Panc1 (cell line): ENCODE data around the gene ELMO1.

Experiments
- CTCF ChIP-seq: fragments of 450-650 bp; IDR thresholded peaks from 2 replicates; pipeline ENCODE4 v1.5.1; 2017; ENCODE audit warnings: mild to moderate bottlenecking
- POLR2AphosphoS5 ChIP-seq: IDR thresholded peaks from 2 replicates; pipeline ENCODE4 v1.6.1; 2012; ENCODE audit warnings: mild to moderate bottlenecking, low read depth, low read length, moderate library complexity
- REST ChIP-seq, 2 experiments: IDR thresholded peaks; 2 replicates each; pipeline ENCODE4 v1.6.1; 2011 to 2012; ENCODE audit warnings: low read depth in 2 of 2, control low read depth in 1 of 2, low read length in 1 of 2, mild to moderate bottlenecking in 1 of 2, moderate library complexity in 1 of 2; ENCODE audit not compliant: insufficient read depth in 1 of 2
- SIN3A ChIP-seq: IDR thresholded peaks from 2 replicates; pipeline ENCODE4 v1.6.1; 2012; ENCODE audit warnings: low read depth, mild to moderate bottlenecking, low read length, moderate library complexity, borderline replicate concordance; ENCODE audit not compliant: insufficient read depth

GRCh38 chr7:37011151-37011890 is 437.3 kb downstream of the ELMO1 start:
- no peak for TF ChIP-seq CTCF
- TF ChIP-seq SIN3A: no peak
- no peak for TF ChIP-seq POLR2AphosphoS5
- TF ChIP-seq REST (IDR thresholded peaks at IDR 0.05; ENCODE audit: insufficient read depth in 1 of 2, low read depth in 2 of 2, low read length in 1 of 2): no peak
